H9 (cell line): ENCODE data around the gene TMEM51. TPM values are rescaled to one million over a fixed set of nuclear protein-coding genes. Genes with fewer than 3 reads are reported as not detected.

Experiments
- DNase-seq: peaks from one replicate; pipeline ENCODE4 v3.0.0-alpha.2; 2017
- H2AFZ ChIP-seq: one replicate; pipeline ENCODE4 v1.6.1; 2013; ENCODE audit warnings: mild to moderate bottlenecking, low read length, control low read depth, moderate library complexity
- H2AK5ac ChIP-seq: 2 replicates; pipeline ENCODE4 v1.6.1; 2013; ENCODE audit warnings: low read length, control low read depth, mixed read lengths; ENCODE audit not compliant: insufficient read length
- H2BK120ac ChIP-seq: one replicate; pipeline ENCODE4 v1.6.1; 2013; ENCODE audit warnings: low read depth, mild to moderate bottlenecking, low read length, control low read depth, inconsistent platforms; ENCODE audit not compliant: poor library complexity, severe bottlenecking
- H2BK12ac ChIP-seq: 2 replicates; pipeline ENCODE4 v1.6.1; 2013; ENCODE audit warnings: low read length, control low read depth, mixed read lengths, low read depth; ENCODE audit not compliant: insufficient read length
- H2BK15ac ChIP-seq: 2 replicates; pipeline ENCODE4 v1.6.1; 2013; ENCODE audit warnings: low read depth, low read length, control low read depth
- H2BK20ac ChIP-seq: one replicate; pipeline ENCODE4 v1.6.1; 2013; ENCODE audit warnings: low read depth, mild to moderate bottlenecking, low read length, control low read depth, inconsistent platforms; ENCODE audit not compliant: poor library complexity, severe bottlenecking
- H2BK5ac ChIP-seq: 2 replicates; pipeline ENCODE4 v1.6.1; 2013; ENCODE audit warnings: low read length, control low read depth, mixed read lengths; ENCODE audit not compliant: insufficient read length
- H3K14ac ChIP-seq: 2 replicates; pipeline ENCODE4 v1.6.1; 2013; ENCODE audit warnings: low read length, control low read depth; ENCODE audit not compliant: insufficient read depth
- H3K18ac ChIP-seq: 2 replicates; pipeline ENCODE4 v1.6.1; 2013; ENCODE audit warnings: low read depth, mild to moderate bottlenecking, mixed read lengths, low read length, control low read depth; ENCODE audit not compliant: insufficient read length
- H3K23ac ChIP-seq: 2 replicates; pipeline ENCODE4 v1.6.1; 2013; ENCODE audit warnings: low read length, control low read depth, mixed read lengths, low read depth; ENCODE audit not compliant: insufficient read length
- H3K23me2 ChIP-seq: 2 replicates; pipeline ENCODE4 v1.6.1; 2013; ENCODE audit warnings: low read depth, mild to moderate bottlenecking, mixed read lengths, low read length, control low read depth; ENCODE audit not compliant: insufficient read length, poor library complexity, severe bottlenecking
- H3K27ac ChIP-seq: 2 replicates; pipeline ENCODE4 v1.5.1; 2013; ENCODE audit warnings: low read length, control low read depth, mixed read lengths, low read depth; ENCODE audit not compliant: insufficient read length
- H3K27me3 ChIP-seq: 2 replicates; pipeline ENCODE4 v1.6.1; 2013; ENCODE audit warnings: low read length, control low read depth, inconsistent platforms; ENCODE audit not compliant: insufficient read depth
- H3K4ac ChIP-seq: 2 replicates; pipeline ENCODE4 v1.6.1; 2013; ENCODE audit warnings: low read depth, mild to moderate bottlenecking, control low read depth, inconsistent platforms, low read length, moderate library complexity
- H3K4me1 ChIP-seq: 2 replicates; pipeline ENCODE4 v1.6.1; 2013; ENCODE audit warnings: low read length, control low read depth, inconsistent platforms; ENCODE audit not compliant: insufficient read depth
- H3K4me2 ChIP-seq: 2 replicates; pipeline ENCODE4 v1.6.1; 2013; ENCODE audit warnings: low read length, control low read depth, mixed read lengths; ENCODE audit not compliant: insufficient read length, insufficient read depth
- H3K56ac ChIP-seq: 2 replicates; pipeline ENCODE4 v1.6.1; 2013; ENCODE audit warnings: low read depth, mild to moderate bottlenecking, mixed read lengths, low read length, control low read depth; ENCODE audit not compliant: insufficient read length
- H3K79me1 ChIP-seq: 2 replicates; pipeline ENCODE4 v1.6.1; 2013; ENCODE audit warnings: low read depth, mild to moderate bottlenecking, moderate library complexity, low read length, control low read depth, inconsistent platforms; ENCODE audit not compliant: insufficient read depth, poor library complexity, severe bottlenecking
- H3K79me2 ChIP-seq: 2 replicates; pipeline ENCODE4 v1.6.1; 2013; ENCODE audit warnings: low read length, control low read depth, inconsistent platforms; ENCODE audit not compliant: insufficient read depth
- H3K9ac ChIP-seq: 2 replicates; pipeline ENCODE4 v1.6.1; 2013; ENCODE audit warnings: low read length, control low read depth, mixed read lengths; ENCODE audit not compliant: insufficient read length; ENCODE audit errors: extremely low read depth
- H3K9me3 ChIP-seq: one replicate; pipeline ENCODE4 v1.6.1; 2013; ENCODE audit warnings: low read depth, low read length, inconsistent platforms; ENCODE audit not compliant: control insufficient read depth
- H3T11ph ChIP-seq: one replicate; pipeline ENCODE4 v1.6.1; 2013; ENCODE audit warnings: mild to moderate bottlenecking, low read length, control low read depth, inconsistent platforms
- H4K20me1 ChIP-seq: one replicate; pipeline ENCODE4 v1.6.1; 2013; ENCODE audit not compliant: control insufficient read depth, insufficient read length, insufficient read depth
- H4K5ac ChIP-seq: 2 replicates; pipeline ENCODE4 v1.6.1; 2013; ENCODE audit warnings: low read depth, mild to moderate bottlenecking, mixed read lengths, low read length, control low read depth; ENCODE audit not compliant: insufficient read length
- H4K8ac ChIP-seq: replicated peaks from 2 replicates; pipeline ENCODE4 v1.6.1; 2013; ENCODE audit warnings: low read length, control low read depth, mixed read lengths, low read depth; ENCODE audit not compliant: insufficient read length
- H4K91ac ChIP-seq: 2 replicates; pipeline ENCODE4 v1.6.1; 2013; ENCODE audit warnings: low read depth, mild to moderate bottlenecking, moderate library complexity, mixed read lengths, low read length, control low read depth; ENCODE audit not compliant: insufficient read length
- H3K27ac Mint-ChIP-seq, 3 experiments: 2 replicates in 2 of 3; 3 replicates in 1 of 3; pipeline ENCODE4 v1.8.0; 2020 to 2021; ENCODE audit warnings: mixed read lengths in 3 of 3, mild to moderate bottlenecking in 1 of 3, moderate library complexity in 1 of 3
- H3K27me3 Mint-ChIP-seq: 2 replicates; pipeline ENCODE4 v1.8.0; 2021; ENCODE audit warnings: low read depth, mild to moderate bottlenecking, moderate library complexity, mixed read lengths
- H3K36me3 Mint-ChIP-seq, 3 experiments: 2 replicates in 2 of 3; 3 replicates in 1 of 3; pipeline ENCODE4 v1.8.0; 2020 to 2021; ENCODE audit warnings: low read depth in 3 of 3, mixed read lengths in 3 of 3; ENCODE audit not compliant: insufficient read depth in 1 of 3
- H3K4me1 Mint-ChIP-seq, 2 experiments: 2 replicates each; pipeline ENCODE4 v1.8.0; 2020; ENCODE audit warnings: mixed read lengths in 2 of 2
- H3K4me3 Mint-ChIP-seq, 2 experiments: 2 replicates in 1 of 2; 3 replicates in 1 of 2; pipeline ENCODE4 v1.8.0; 2020 to 2021; ENCODE audit warnings: mild to moderate bottlenecking in 2 of 2, mixed read lengths in 2 of 2, moderate library complexity in 1 of 2
- H3K9me3 Mint-ChIP-seq, 2 experiments: 2 replicates in 1 of 2; 3 replicates in 1 of 2; pipeline ENCODE4 v1.8.0; 2020; ENCODE audit warnings: mild to moderate bottlenecking in 2 of 2, mixed read lengths in 2 of 2, moderate library complexity in 1 of 2
- WGBS: extraction: QIAGEN DNeasy Blood & Tissue Kit; methylation state at CpG from one replicate; pipeline ENCODE4 v1.1.7; 2013; ENCODE audit warnings: missing lambda C conversion rate, low lambda C conversion rate, mixed read lengths; ENCODE audit not compliant: insufficient read length; ENCODE audit errors: extremely low coverage; 5-methylcytosine and 5-hydroxymethylcytosine counted together
- total RNA-seq: library from RNA; stranded (reverse); gene quantifications from 2 replicates; pipeline ENCODE4 v1.2.1, GENCODE V29; 2021
- TF ChIP-seq, protein P1 (sequence below): fragments of 200-600 bp; sonication (generic); conservative IDR thresholded peaks from 3 replicates; pipeline ENCODE4 v1.8.0; 2021; ENCODE audit warnings: antibody characterized with exemption, mild to moderate bottlenecking

TMEM51 gene
- total RNA-seq, 1 experiment from 2014 or later, result 4.6 TPM

DNA sequence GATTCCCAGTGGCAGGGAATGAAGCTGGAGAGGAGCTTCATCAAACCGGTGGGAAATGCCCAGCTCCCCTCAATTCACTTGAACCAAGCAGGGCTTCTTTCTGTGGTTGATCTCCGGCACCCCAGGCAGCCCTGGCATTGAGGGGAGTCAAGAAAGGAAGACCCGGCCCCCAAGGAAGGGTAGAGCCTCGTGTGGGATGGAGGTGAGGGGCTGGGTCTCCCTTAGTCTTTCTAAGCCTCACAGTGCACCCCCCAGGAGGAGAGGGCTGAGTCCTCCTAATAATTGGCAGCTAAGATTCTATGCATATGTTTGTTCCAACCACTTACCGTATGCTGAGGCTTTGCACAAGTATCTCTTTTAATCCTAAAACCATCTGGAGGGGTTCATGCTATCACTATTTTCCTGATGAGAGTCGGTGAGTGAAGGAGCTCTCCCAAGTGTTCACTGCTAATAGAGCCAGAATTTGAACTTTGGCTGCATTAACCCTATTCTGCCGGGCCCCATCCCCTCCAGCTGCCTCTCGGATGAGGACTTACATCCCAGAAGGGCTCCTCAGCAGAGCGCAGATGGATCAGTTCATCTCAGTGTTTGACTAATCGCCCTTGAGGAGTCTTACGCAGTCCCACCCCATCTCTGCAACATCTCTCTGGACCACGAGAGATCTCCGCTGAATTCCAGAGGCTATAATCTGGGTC, 33.1 kb upstream of the TMEM51 start:
- Histone ChIP-seq H3K79me2 (no peaks in the 10 kb centered on the region), H3K23me2 (no peaks in the 10 kb centered on the region), H4K5ac (no peak overlapping the region), H2BK5ac (no peak overlapping the region), H3K4ac (no peak overlapping the region), H2BK15ac (no peak overlapping the region), H3K27me3 (no peaks in the 10 kb centered on the region), H3K9ac (no peak overlapping the region), H3K18ac (no peak overlapping the region), H3T11ph (no peak overlapping the region), H3K4me2 (no peak overlapping the region), H2AK5ac (no peak overlapping the region), H3K23ac (no peak overlapping the region), H3K56ac (no peak overlapping the region), H4K20me1 (no peaks in the 10 kb centered on the region), H3K27ac (no peak overlapping the region), H2BK20ac (no peak overlapping the region), H3K9me3 (no peaks in the 10 kb centered on the region), H3K79me1 (no peaks in the 10 kb centered on the region), H2BK120ac (no peak overlapping the region), H2AFZ (no peak overlapping the region), H2BK12ac (no peak overlapping the region), H3K14ac (no peak overlapping the region), H3K4me1 (no peaks in the 10 kb centered on the region), H4K91ac (no peak overlapping the region), H4K8ac (no peak overlapping the region)
- WGBS, result no CpG with 5 or more reads among the region's 13 CpGs
- H3K4me1 Mint-ChIP-seq, result peaks cover 7 to 16% of the 10 kb centered on the region in 2 experiments
- DNase-seq, result no peak
- no peaks in the 10 kb centered on the region for H3K9me3 Mint-ChIP-seq
- H3K36me3 Mint-ChIP-seq, result no peaks in the 10 kb centered on the region; a peak in 1 of 7 replicates
- peaks cover 26% of the 10 kb centered on the region for H3K27me3 Mint-ChIP-seq
- TF ChIP-seq, protein P1, sequence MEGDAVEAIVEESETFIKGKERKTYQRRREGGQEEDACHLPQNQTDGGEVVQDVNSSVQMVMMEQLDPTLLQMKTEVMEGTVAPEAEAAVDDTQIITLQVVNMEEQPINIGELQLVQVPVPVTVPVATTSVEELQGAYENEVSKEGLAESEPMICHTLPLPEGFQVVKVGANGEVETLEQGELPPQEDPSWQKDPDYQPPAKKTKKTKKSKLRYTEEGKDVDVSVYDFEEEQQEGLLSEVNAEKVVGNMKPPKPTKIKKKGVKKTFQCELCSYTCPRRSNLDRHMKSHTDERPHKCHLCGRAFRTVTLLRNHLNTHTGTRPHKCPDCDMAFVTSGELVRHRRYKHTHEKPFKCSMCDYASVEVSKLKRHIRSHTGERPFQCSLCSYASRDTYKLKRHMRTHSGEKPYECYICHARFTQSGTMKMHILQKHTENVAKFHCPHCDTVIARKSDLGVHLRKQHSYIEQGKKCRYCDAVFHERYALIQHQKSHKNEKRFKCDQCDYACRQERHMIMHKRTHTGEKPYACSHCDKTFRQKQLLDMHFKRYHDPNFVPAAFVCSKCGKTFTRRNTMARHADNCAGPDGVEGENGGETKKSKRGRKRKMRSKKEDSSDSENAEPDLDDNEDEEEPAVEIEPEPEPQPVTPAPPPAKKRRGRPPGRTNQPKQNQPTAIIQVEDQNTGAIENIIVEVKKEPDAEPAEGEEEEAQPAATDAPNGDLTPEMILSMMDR, result no peak
- no peak overlapping the region for H3K27ac Mint-ChIP-seq
- H3K4me3 Mint-ChIP-seq, result no peak overlapping the region
